Testis (tissue), 3 donors: ENCODE measurements around the gene DLG1. TPM values are rescaled to one million over a fixed set of nuclear protein-coding genes. Genes with fewer than 3 reads are reported as not detected.
"Not testable (repeated sequence)": the region's sequence is repeated elsewhere in the genome, so short reads cannot be mapped to it uniquely, and the experiment has no call there.

Experiments
- DNase-seq: peaks from one replicate; pipeline ENCODE4 v3.0.0-alpha.2; 2019
- H3K27ac ChIP-seq, 2 donors: fragments of 200-600 bp; sonication (generic); one replicate each; pipeline ENCODE4 v1.5.1; 2019
- H3K27me3 ChIP-seq: fragments of 200-600 bp; sonication (generic); one replicate; pipeline ENCODE4 v1.5.1; 2019
- H3K36me3 ChIP-seq: fragments of 200-600 bp; sonication (generic); one replicate; pipeline ENCODE4 v1.5.1; 2017; ENCODE audit warnings: low read depth; ENCODE audit errors: missing control alignments
- H3K4me1 ChIP-seq: fragments of 200-600 bp; sonication (generic); one replicate; pipeline ENCODE4 v1.5.1; 2019
- H3K4me3 ChIP-seq, 2 donors: fragments of 200-600 bp; sonication (generic); one replicate each; pipeline ENCODE4 v1.5.1; 2017 to 2019
- H3K9me3 ChIP-seq: fragments of 200-600 bp; sonication (generic); one replicate; pipeline ENCODE4 v1.5.1; 2017
- CTCF ChIP-seq, 3 experiments: fragments of 450-650 bp in 2 of 3; fragments of 200-600 bp in 1 of 3; sonication (generic) in 1 of 3; IDR thresholded peaks; one replicate each; pipeline ENCODE4 v1.5.1; 2016 to 2019; ENCODE audit warnings: antibody characterized with exemption in 3 of 3, mild to moderate bottlenecking in 2 of 3, moderate library complexity in 1 of 3
- POLR2A ChIP-seq: fragments of 450-650 bp; IDR thresholded peaks from one replicate; pipeline ENCODE4 v1.6.1; 2017; ENCODE audit warnings: antibody characterized with exemption, mild to moderate bottlenecking, moderate library complexity
- WGBS, 2 donors: methylation state at CpG; one replicate each; pipeline ENCODE4 v1.1.5; 2018; 5-methylcytosine and 5-hydroxymethylcytosine counted together
- intact Hi-C: fragments of 100-400 bp; cut with DNase I; formaldehyde crosslinking; loops from one replicate; pipeline ENCODE4 v1.15.1; 2023; ENCODE audit warnings: low total_unique reads
- polyA plus RNA-seq: library from polyadenylated mRNA; stranded (reverse); fragments of 350-450 nt; fragmentation: Illumina TruSeq; extraction: RNeasy Lipid Tissue Mini Kit (QIAGEN cat#74804); gene quantifications from one replicate; pipeline ENCODE4 v1.2.3, GENCODE V29; 2014; ENCODE audit warnings: low read depth, low replicate concordance; ENCODE audit not compliant: insufficient read depth
- total RNA-seq, 2 donors: library from RNA; depleted of rRNA; stranded (reverse); fragments of >200 nt; gene quantifications; one replicate each; pipeline ENCODE4 v1.2.3, GENCODE V29; 2016

Gene DLG1
- total and polyA plus RNA-seq, 3 donors from 2014 or later, result 37.4 to 99.4 (median 99.3) TPM

GRCh38 chr3:197068077-197068476 lies 230.3 kb downstream of the DLG1 start:
- H3K9me3 ChIP-seq, result no peaks in the 10 kb centered on the region
- H3K4me3 ChIP-seq, result no peak overlapping the region
- H3K4me1 ChIP-seq, result no peaks in the 10 kb centered on the region
- no peaks in the 10 kb centered on the region for H3K36me3 ChIP-seq
- DNase-seq, result no peak
- TF ChIP-seq POLR2A (no peak), CTCF (IDR thresholded peaks at IDR 0.05) (no peak)
- H3K27ac ChIP-seq, result no peak overlapping the region
- H3K27me3 ChIP-seq, result no peaks in the 10 kb centered on the region
- intact Hi-C loops, result no loop called here
- WGBS, 2 donors, result 86 to 90% methylated on average over 1 of the region's 1 CpG

GRCh38 chr3:197064771-197065170 lies 233.6 kb downstream of the DLG1 start:
- TF ChIP-seq POLR2A (no peak), CTCF (IDR thresholded peaks at IDR 0.05) (no peak)
- Histone ChIP-seq H3K36me3 (no peaks in the 10 kb centered on the region), H3K4me1 (no peaks in the 10 kb centered on the region), H3K27me3 (no peaks in the 10 kb centered on the region), H3K27ac (no peak overlapping the region), H3K9me3 (no peaks in the 10 kb centered on the region), H3K4me3 (no peak overlapping the region)
- 83 to 93% methylated on average over 1 of the region's 1 CpG for WGBS, 2 donors
- intact Hi-C loops, result no loop called here
- DNase-seq, result no peak

- TF ChIP-seq POLR2A, result no peak
- no peak for TF ChIP-seq CTCF (IDR thresholded peaks at IDR 0.05)
- 80 to 85% methylated on average over 4 of the region's 4 CpGs for WGBS, 2 donors
- Histone ChIP-seq H3K36me3 (no peaks in the 10 kb centered on the region), H3K9me3 (no peaks in the 10 kb centered on the region), H3K27me3 (no peaks in the 10 kb centered on the region), H3K4me3 (no peak overlapping the region), H3K4me1 (no peaks in the 10 kb centered on the region), H3K27ac (no peak overlapping the region)
- intact Hi-C loops, result no loop called here
- no peak for DNase-seq
Measured at GRCh38 chr3:197062446-197062845, 236.0 kb downstream of the DLG1 start.

GRCh38 chr3:197051637-197052036 lies 246.8 kb downstream of the DLG1 start:
- H3K36me3 ChIP-seq, DNase-seq, H3K27me3 ChIP-seq, H3K27ac ChIP-seq, H3K4me1 ChIP-seq, H3K4me3 ChIP-seq, intact Hi-C loops, H3K9me3 ChIP-seq: not testable (repeated sequence)
- WGBS, 2 donors, result 94 to 98% methylated on average over 6 of the region's 6 CpGs

- DNase-seq, result no peak
- intact Hi-C loops, result no loop called here
- no peaks in the 10 kb centered on the region for H3K4me1 ChIP-seq
- no peaks in the 10 kb centered on the region for H3K9me3 ChIP-seq
- no peaks in the 10 kb centered on the region for H3K36me3 ChIP-seq
- H3K27me3 ChIP-seq, result no peaks in the 10 kb centered on the region
- TF ChIP-seq POLR2A, result no peak
- no peak for TF ChIP-seq CTCF (IDR thresholded peaks at IDR 0.05)
- H3K4me3 ChIP-seq, result no peak overlapping the region
- H3K27ac ChIP-seq, result no peak overlapping the region
- 89 to 92% methylated on average over 2 of the region's 2 CpGs for WGBS, 2 donors
Measured at GRCh38 chr3:197050511-197050910, 247.9 kb downstream of the DLG1 start.
